NCI-H1092 treated with DMSO at 0.1 percent for 48 hours (cell line): Measurements from ENCODE around the gene ZNF516.

Experiments used
- DNase-seq: peaks from one replicate; lab custom pipeline; 2025; lab: John Stamatoyannopoulos, UW

Gene ZNF516

GRCh38 chr18:76455003-76455676, 39.9 kb downstream of the ZNF516 start:
- DNase-seq, result no peak

- peak; percentile 25 for DNase-seq
Measured at GRCh38 chr18:76454418-76454817, 40.6 kb downstream of the ZNF516 start.

GRCh38 chr18:76453932-76454331, 41.1 kb downstream of the ZNF516 start:
- peak; percentile 12 for DNase-seq

GRCh38 chr18:76453057-76453561, 41.9 kb downstream of the ZNF516 start:
- no peak for DNase-seq

GRCh38 chr18:76452357-76452756, 42.7 kb downstream of the ZNF516 start:
- peak; percentile 59 for DNase-seq

- peak; percentile 60 for DNase-seq
Measured at GRCh38 chr18:76451396-76452331, 43.4 kb downstream of the ZNF516 start.

- peak; percentile 62 for DNase-seq
Measured at GRCh38 chr18:76450452-76451395, 44.3 kb downstream of the ZNF516 start.

GRCh38 chr18:76449111-76449453, 46.0 kb downstream of the ZNF516 start:
- no peak for DNase-seq

GRCh38 chr18:76448256-76449110, 46.6 kb downstream of the ZNF516 start:
- no peak for DNase-seq

- no peak for DNase-seq
Measured at GRCh38 chr18:76447258-76447890, 47.7 kb downstream of the ZNF516 start.

- no peak for DNase-seq
Measured at GRCh38 chr18:76446321-76447257, 48.5 kb downstream of the ZNF516 start.

GRCh38 chr18:76445741-76446232, 49.3 kb downstream of the ZNF516 start:
- DNase-seq, result no peak

GRCh38 chr18:76445275-76445674, 49.8 kb downstream of the ZNF516 start:
- DNase-seq, result no peak

- no peak for DNase-seq
Measured at GRCh38 chr18:76444446-76445105, 50.5 kb downstream of the ZNF516 start.

GRCh38 chr18:76443519-76444445, 51.3 kb downstream of the ZNF516 start:
- DNase-seq, result no peak

- no peak for DNase-seq
Measured at GRCh38 chr18:76442413-76443171, 52.5 kb downstream of the ZNF516 start.
